22Rv1 (cell line): ENCODE data around the gene PDE6C.

Experiments used
- H3K27ac ChIP-seq: fragments of 450-650 bp; 2 replicates; pipeline ENCODE4 v1.5.1; 2017
- ZFX ChIP-seq: fragments of 450-650 bp; IDR thresholded peaks from 2 replicates; pipeline ENCODE4 v1.6.1; 2017; ENCODE audit warnings: antibody characterized with exemption, borderline replicate concordance
- TF ChIP-seq, protein P1 (sequence below): fragments of 450-650 bp; IDR thresholded peaks from 2 replicates; pipeline ENCODE4 v1.5.1; 2017; ENCODE audit warnings: mild to moderate bottlenecking

PDE6C gene

GRCh38 chr10:93703066-93703465 is 90.7 kb downstream of the PDE6C start:
- no peak for TF ChIP-seq ZFX
- TF ChIP-seq, protein P1, sequence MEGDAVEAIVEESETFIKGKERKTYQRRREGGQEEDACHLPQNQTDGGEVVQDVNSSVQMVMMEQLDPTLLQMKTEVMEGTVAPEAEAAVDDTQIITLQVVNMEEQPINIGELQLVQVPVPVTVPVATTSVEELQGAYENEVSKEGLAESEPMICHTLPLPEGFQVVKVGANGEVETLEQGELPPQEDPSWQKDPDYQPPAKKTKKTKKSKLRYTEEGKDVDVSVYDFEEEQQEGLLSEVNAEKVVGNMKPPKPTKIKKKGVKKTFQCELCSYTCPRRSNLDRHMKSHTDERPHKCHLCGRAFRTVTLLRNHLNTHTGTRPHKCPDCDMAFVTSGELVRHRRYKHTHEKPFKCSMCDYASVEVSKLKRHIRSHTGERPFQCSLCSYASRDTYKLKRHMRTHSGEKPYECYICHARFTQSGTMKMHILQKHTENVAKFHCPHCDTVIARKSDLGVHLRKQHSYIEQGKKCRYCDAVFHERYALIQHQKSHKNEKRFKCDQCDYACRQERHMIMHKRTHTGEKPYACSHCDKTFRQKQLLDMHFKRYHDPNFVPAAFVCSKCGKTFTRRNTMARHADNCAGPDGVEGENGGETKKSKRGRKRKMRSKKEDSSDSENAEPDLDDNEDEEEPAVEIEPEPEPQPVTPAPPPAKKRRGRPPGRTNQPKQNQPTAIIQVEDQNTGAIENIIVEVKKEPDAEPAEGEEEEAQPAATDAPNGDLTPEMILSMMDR: no peak
- peak overlapping the region; percentile 80 for H3K27ac ChIP-seq

- no peak overlapping the region for H3K27ac ChIP-seq
- TF ChIP-seq ZFX: no peak
- TF ChIP-seq, protein P1: no peak
Measured at GRCh38 chr10:93703841-93704240, 91.5 kb downstream of the PDE6C start.

DNA sequence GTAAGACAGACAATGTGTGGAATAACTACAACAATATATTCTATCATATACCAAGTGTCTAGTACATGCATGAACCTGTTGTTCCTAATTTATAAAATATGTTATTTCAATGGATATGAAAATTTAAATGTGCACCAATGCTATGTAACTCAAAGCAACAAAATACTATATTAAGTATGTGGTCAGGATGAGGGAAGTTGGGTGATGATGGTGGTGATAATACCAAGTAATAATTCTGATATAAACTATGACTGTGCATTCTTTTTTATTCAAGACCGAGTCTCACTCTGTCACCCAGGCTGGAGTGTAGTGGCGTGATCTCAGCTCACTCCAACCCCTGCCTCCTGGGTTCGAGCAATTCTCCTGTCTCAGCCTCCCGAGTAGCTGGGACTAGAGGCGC is 92.1 kb downstream of the PDE6C start:
- TF ChIP-seq, protein P1: no peak
- TF ChIP-seq ZFX: no peak

GRCh38 chr10:93707623-93708022 is 95.3 kb downstream of the PDE6C start:
- no peak overlapping the region for H3K27ac ChIP-seq
- TF ChIP-seq, protein P1: no peak
- TF ChIP-seq ZFX: no peak

More for the DNA sequence above, 92.1 kb downstream of the PDE6C start:
- no peak overlapping the region for H3K27ac ChIP-seq

GRCh38 chr10:93710333-93710909 is 98.1 kb downstream of the PDE6C start:
- H3K27ac ChIP-seq: no peak overlapping the region
- TF ChIP-seq ZFX: no peak
- TF ChIP-seq, protein P1: no peak

DNA sequence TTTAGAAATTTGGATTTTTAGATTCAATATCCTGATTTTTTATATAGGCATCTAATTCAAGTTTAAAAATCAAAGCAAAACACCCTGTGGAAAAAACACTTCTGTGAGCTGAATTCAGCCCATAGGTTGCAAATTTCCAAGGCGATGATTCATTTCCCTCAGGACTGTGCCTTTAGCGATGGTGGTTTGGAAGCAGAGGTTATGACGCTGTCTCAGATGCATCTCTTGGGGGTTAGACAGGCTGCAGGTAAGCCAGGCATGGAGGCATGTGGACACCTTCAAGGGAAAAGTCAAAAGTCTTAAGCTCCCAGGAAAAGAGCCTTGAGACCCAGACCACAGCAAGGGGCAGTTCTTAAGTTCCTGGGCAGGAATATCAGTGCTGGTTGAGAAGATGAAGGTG is 99.6 kb downstream of the PDE6C start:
- TF ChIP-seq ZFX: no peak
- TF ChIP-seq, protein P1: no peak
- no peak overlapping the region for H3K27ac ChIP-seq

DNA sequence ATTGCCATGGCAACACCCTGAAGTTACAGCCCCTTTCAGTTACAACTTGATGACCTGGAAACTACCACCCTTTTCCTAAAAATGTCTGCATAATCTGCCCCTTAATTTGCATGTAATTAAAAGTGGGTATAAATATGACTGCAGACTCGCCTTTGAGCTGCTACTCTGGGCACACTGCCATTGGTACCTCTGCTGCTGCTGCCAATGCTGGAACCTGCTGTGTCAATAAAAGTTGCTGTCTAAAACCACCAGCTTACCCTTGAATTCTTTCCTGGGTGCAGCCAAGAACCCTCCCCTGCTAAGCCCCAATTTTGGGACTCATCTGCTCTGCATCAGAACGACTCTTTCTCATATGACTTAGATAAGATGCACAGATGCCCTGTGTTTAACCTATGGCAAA is 100.3 kb downstream of the PDE6C start:
- TF ChIP-seq ZFX: no peak
- TF ChIP-seq, protein P1: no peak
- no peak overlapping the region for H3K27ac ChIP-seq
